NCI-H748 (cell line): ENCODE data around the gene ZNF222.
A peak's percentile ranks its signal among the peaks of the same experiment; 100 is the strongest.

Experiments
- DNase-seq: peaks from one replicate; lab custom pipeline; 2025; ENCODE audit not compliant: unreplicated experiment; lab: John Stamatoyannopoulos, UW

The ZNF222 gene

DNA sequence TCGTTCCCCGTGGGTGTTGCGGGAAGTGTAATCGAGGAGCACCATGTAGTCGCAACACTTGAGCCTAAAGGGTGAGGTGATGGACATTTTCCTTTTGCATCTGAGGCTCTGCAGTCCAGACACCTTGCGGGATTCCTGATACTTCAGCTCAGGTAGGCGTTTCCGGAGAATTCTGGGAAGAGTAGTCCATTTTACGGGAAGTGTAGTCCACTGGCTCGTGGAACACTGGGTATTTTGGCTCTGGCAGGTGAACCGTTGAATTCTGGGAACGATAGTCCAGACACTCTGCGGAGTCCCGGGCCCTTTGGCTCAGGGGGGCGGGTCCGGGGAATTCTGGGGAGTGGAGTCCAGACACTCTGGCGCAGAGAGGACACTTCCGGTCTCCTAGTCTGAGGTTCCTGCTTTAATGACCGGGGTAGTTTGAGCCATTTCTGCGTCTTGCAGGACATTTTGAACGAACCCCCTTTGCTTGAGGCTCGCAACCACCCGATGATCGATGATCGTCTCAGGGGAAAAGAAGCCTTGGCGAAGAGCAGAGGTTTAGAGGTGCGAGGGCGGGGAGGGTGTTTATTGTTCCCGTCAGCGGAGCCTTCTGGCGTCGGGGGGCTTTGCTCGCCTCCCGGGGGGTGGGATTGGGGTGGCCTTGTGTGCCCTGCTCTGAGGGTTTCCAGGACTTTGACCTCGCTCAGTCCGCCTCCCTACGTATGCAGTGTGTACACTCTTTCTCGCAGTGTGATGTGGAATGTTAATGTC lies 26.6 kb downstream of the ZNF222 start, which contains the start of gene ZNF223:
Gene ZNF223 (plus strand): TSS at position 387 of the 753 bp plus-strand sequence. CDS start 3,141 bp downstream, outside the sequence.
- peak; percentile 100 for DNase-seq

DNA sequence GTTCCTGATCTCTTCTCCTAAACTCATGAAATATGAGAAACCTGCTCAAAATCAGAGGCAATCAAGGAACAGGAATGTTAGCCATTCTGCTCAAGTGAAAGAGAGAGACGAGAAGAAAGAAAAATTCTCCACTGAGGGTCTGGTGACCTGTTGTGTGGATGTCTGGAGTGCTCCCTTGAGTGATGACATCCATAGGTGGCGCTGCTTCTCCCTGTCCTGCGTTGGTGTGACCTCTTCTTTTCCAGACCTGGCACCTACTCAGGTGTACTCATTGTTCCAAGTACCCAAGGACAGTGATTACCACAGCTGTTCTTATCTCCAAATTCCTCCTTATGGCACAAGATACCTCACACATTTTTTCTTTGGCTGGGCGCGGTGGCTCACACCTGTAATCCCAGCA lies 30.7 kb downstream of the ZNF222 start:
- peak; percentile 18 for DNase-seq

DNA sequence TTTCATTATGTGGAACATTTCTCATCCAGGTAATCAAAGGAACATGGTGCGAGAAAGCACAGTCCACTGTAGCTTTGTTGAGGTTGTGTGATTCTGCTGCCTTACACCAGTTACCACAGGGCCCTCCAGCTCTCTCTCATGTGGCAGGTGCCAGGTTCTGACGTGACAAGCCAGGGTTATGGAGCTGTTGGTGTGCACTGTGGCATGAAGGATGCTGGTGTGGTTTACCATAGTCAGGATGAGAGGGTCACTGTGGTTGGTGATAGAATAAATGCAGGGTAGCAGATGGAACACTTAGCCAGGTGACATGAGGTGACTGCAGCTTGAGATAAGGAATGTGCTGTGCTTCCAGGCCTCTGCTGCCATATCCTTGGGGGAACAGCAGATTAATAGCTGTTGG lies 34.0 kb downstream of the ZNF222 start:
- DNase-seq = no peak

DNA sequence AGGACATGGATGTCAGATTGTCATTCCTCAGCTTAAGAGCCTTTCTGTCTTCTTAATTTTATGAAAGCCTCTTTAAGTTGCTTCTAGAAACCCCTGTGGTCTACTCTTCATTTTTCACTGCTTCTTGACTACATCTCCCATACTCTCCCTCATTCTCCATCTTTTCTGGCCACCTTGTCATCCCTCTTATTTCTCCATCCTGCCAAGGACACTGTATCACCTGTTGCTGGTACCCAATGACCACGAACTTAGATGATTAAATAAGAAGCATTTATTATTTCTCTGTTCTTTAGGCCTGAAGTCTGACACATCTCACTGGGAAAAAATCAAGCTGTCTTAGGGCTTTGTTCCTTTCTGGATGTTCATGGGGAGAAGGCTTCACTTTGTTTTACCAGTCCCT lies 35.9 kb downstream of the ZNF222 start:
- no peak for DNase-seq

DNA sequence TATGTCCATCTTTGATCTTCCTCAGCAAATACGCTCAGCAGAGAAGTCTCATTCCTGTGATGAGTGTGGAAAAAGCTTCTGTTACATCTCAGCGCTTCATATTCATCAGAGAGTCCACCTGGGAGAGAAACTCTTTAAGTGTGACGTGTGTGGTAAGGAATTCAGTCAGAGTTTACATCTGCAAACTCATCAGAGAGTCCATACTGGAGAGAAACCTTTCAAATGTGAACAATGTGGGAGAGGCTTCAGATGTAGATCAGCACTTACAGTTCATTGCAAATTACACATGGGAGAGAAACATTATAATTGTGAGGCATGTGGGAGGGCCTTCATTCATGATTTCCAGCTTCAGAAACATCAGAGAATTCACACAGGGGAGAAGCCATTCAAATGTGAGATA lies 41.1 kb downstream of the ZNF222 start:
- no peak for DNase-seq

DNA sequence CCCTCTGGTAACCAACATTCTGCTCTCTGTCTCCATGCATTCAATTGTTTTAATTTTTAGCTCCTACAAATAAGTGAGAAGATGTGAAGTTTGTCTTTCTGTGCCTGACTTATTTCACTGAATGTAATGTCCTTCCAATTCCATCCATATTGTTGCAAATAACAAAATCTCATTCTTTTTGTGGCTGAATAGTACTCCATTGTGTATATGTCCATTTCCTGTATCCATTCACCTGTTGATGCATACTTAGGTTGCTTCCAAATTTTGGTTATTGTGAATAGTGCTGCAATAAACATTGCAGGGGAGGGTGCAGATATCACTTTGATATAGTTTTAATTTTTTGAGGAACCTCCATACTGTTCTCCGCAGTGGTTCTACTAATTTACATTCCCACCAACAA lies 44.2 kb downstream of the ZNF222 start:
- DNase-seq = no peak

DNA sequence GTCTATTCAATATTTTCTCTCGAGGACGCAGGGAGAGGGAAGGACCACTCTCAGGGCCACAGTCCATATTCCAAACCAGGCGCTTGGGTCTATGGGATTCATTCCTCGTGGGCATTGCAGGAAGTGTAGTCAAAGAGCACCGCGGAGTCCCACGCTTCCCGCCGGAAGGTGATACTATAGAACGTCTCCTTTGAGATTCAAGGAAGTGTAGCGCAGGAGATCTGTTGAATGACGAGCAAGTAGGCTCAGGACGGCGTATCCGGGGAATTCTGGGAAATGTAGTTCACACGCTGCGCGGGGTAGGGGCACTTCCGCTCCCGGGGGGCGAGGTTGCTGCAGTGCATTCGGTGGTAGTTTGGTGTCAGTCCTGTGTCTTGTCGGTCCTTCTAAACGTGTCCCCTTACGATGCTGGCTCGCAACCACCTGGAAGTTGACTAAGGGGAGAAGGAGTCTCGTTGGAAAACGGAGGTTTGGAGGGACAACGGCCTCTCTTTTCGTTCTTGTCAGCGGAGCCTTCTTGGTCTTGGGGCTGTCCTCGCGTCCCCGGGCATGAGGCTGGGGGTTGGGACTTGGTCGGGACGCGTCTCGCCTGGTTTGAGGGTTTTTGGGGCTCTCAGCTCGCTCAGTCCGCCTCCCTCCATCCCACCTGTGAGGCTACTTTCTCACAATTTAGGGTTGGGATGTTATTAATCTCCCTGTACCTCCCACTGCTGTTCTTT lies 46.8 kb downstream of the ZNF222 start, which contains the start of gene ZNF284:
Gene ZNF284 (plus strand): TSS at position 336 of the 719 bp plus-strand sequence. CDS start 4,231 bp downstream, outside the sequence.
- peak; percentile 96 for DNase-seq

DNA sequence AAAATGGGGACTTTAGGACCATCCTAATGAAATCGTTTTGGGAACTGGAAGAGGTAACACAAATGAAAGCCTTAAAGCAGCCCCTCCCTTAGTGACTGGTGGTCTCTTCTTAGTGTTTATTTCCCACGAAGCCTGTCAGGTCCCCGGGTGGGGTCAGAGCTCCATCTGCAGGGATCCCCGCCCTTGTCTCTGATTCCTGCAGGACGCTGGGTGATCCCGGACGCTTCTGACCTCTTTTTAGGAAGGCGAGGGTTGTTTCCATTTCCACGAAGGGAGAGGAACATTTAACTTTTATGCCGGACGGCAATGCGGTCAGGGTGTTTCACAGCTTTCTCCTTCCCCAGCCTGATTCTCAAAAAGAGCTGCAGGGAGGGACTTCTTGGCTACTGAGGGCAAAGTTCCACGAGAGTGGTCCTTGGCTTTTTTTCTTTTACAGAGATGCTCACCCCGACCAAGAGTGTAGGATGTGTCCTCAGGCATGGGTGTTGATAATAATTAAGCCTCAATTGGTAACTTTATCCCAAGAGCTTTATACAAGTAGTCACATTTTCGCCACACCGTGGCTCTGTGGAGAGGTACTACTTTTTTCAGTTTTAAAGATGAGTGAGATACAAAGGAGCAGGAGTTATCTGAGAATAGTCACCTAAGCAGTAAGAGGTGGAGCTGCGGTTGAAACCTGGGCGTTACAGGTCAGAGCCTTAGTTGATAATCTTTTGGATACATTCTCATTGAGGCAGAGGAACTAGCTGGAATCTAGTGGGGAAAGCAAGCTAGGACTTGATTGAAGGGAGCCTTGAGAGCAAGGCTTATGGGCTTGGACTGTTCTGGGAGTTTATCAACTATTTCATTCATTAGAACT lies 47.6 kb downstream of the ZNF222 start:
- peak; percentile 47 for DNase-seq

DNA sequence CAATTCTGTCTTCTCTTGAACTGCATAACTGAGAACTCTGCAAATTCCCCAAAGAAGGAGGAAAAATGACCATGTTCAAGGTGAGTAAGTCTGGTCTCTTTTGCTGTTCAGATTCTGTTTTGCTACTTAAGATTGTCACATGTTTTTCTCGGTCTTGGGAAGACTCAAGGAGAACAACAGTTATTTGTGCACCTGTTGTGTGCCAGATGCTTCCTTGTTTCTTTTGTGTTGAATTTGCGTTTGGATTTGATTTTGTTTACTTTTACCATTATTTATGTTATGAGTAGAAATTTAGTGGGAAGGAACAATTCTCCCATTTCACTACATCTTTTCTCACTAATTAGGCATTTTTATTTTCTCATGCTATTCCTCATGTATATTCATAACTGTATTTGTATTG lies 51.1 kb downstream of the ZNF222 start:
- no peak for DNase-seq
